ENCODE results near the gene TXNIP.

The TXNIP gene

GRCh38 chr1:145978471-145978853 lies 17.9 kb downstream of the TXNIP start:
- peak overlapping the region; percentile 46 for H3K4me3 ChIP-seq (ENCODE audit: low read length)
- no peak for DNase-seq (ENCODE audit: low read depth)
- TF ChIP-seq CTCF (conservative IDR thresholded peaks at IDR 0.05; ENCODE audit: low read length) = no peak

GRCh38 chr1:145977486-145978470 lies 18.6 kb downstream of the TXNIP start:
- TF ChIP-seq CTCF (conservative IDR thresholded peaks at IDR 0.05; ENCODE audit: low read length) = peak; percentile 94
- DNase-seq (ENCODE audit: low read depth) = peak; percentile 85
- H3K4me3 ChIP-seq (ENCODE audit: low read length) = no peak overlapping the region

- H3K4me3 ChIP-seq (ENCODE audit: low read length) = no peak overlapping the region
- DNase-seq (ENCODE audit: low read depth) = no peak
These were observed 19.4 kb downstream of the TXNIP start for GRCh38 chr1:145977016-145977415.

GRCh38 chr1:145975216-145975615 lies 21.2 kb downstream of the TXNIP start:
- DNase-seq (ENCODE audit: low read depth) = no peak
- no peak overlapping the region for H3K4me3 ChIP-seq (ENCODE audit: low read length)
- no peak for TF ChIP-seq CTCF (conservative IDR thresholded peaks at IDR 0.05; ENCODE audit: low read length)

More at GRCh38 chr1:145977016-145977415, 19.4 kb downstream of the TXNIP start:
- TF ChIP-seq CTCF (conservative IDR thresholded peaks at IDR 0.05; ENCODE audit: low read length) = no peak

- no peak for TF ChIP-seq CTCF (conservative IDR thresholded peaks at IDR 0.05; ENCODE audit: low read length)
- DNase-seq (ENCODE audit: low read depth) = no peak
- H3K4me3 ChIP-seq (ENCODE audit: low read length) = no peak overlapping the region
These were observed 21.7 kb downstream of the TXNIP start for GRCh38 chr1:145974721-145975120.

GRCh38 chr1:145972580-145972979 lies 23.8 kb downstream of the TXNIP start:
- no peak for TF ChIP-seq CTCF (conservative IDR thresholded peaks at IDR 0.05; ENCODE audit: low read length)
- no peak for DNase-seq (ENCODE audit: low read depth)
- H3K4me3 ChIP-seq (ENCODE audit: low read length) = no peak overlapping the region

- DNase-seq (ENCODE audit: low read depth) = no peak
- no peak for TF ChIP-seq CTCF (conservative IDR thresholded peaks at IDR 0.05; ENCODE audit: low read length)
- H3K4me3 ChIP-seq (ENCODE audit: low read length) = no peak overlapping the region
These were observed 29.1 kb downstream of the TXNIP start for GRCh38 chr1:145967288-145967687.
